Cardiac muscle cell (in vitro differentiated cells and primary cell): ENCODE data around the gene SOX21. TPM values are rescaled to one million over a fixed set of nuclear protein-coding genes. Genes with fewer than 3 reads are reported as not detected.

Source experiments
- DNase-seq, 2 donors: peaks; one replicate each; pipeline versions ENCODE4 v3.0.0 to v3.0.0-alpha.2; 2010 to 2017; ENCODE audit warnings: low read depth in 1 of 2, low spot score in 1 of 2
- H3K27ac ChIP-seq: fragments of 200-600 bp; sonication (generic); 2 replicates; pipeline ENCODE4 v1.5.1; 2016
- H3K27me3 ChIP-seq: fragments of 200-600 bp; sonication (generic); 2 replicates; pipeline ENCODE4 v1.6.0; 2016; ENCODE audit warnings: control low read depth
- H3K36me3 ChIP-seq: fragments of 200-600 bp; sonication (generic); 2 replicates; pipeline ENCODE4 v1.5.1; 2016; ENCODE audit warnings: control low read depth
- H3K4me1 ChIP-seq: fragments of 200-600 bp; sonication (generic); 2 replicates; pipeline ENCODE4 v1.8.1; 2017; ENCODE audit warnings: low read depth, mild to moderate bottlenecking, mixed run types
- H3K4me3 ChIP-seq: fragments of 200-600 bp; sonication (generic); 2 replicates; pipeline ENCODE4 v1.5.1; 2016; ENCODE audit warnings: mild to moderate bottlenecking
- H3K9me3 ChIP-seq: fragments of 200-600 bp; sonication (generic); 2 replicates; pipeline ENCODE4 v1.5.1; 2017; ENCODE audit warnings: low read depth, mild to moderate bottlenecking, control low read depth
- CTCF ChIP-seq: IDR thresholded peaks from 2 replicates; pipeline ENCODE4 v1.5.1; 2012; ENCODE audit warnings: low read depth, mild to moderate bottlenecking, low read length
- polyA plus RNA-seq: library from polyadenylated mRNA; unstranded; fragments of >200 nt; fragmentation: Nextera tagmentation; extraction: Ambion mirVana; gene quantifications from 2 replicates; pipeline ENCODE4 v1.2.1, GENCODE V29; 2016
- total RNA-seq: library from RNA; depleted of rRNA; stranded (reverse); fragments of >200 nt; gene quantifications from 2 replicates; pipeline ENCODE4 v1.2.3, GENCODE V29; 2016

Gene SOX21
- total and polyA plus RNA-seq, 2 experiments from 2014 or later, result not detected

GRCh38 chr13:94703721-94704314 is 8.5 kb downstream of the SOX21 start:
- Histone ChIP-seq H3K4me3 (no peak overlapping the region), H3K9me3 (no peaks in the 10 kb centered on the region), H3K27ac (no peak overlapping the region), H3K4me1 (no peaks in the 10 kb centered on the region), H3K36me3 (no peaks in the 10 kb centered on the region), H3K27me3 (peaks cover 100% of the 10 kb centered on the region)
- DNase-seq, result no peak
- no peak for TF ChIP-seq CTCF

- Histone ChIP-seq H3K27me3 (peaks cover 100% of the 10 kb centered on the region), H3K4me3 (no peak overlapping the region), H3K27ac (no peak overlapping the region), H3K36me3 (no peaks in the 10 kb centered on the region), H3K9me3 (no peaks in the 10 kb centered on the region), H3K4me1 (no peaks in the 10 kb centered on the region)
- no peak for TF ChIP-seq CTCF
- DNase-seq, result no peak
These were observed 9.1 kb downstream of the SOX21 start for GRCh38 chr13:94703271-94703670.

- Histone ChIP-seq H3K27me3 (peaks cover 100% of the 10 kb centered on the region), H3K9me3 (no peaks in the 10 kb centered on the region), H3K27ac (no peak overlapping the region), H3K4me1 (no peaks in the 10 kb centered on the region), H3K36me3 (no peaks in the 10 kb centered on the region), H3K4me3 (no peak overlapping the region)
- no peak for DNase-seq
- no peak for TF ChIP-seq CTCF
These were observed 9.9 kb downstream of the SOX21 start for GRCh38 chr13:94702181-94703041.

- Histone ChIP-seq H3K4me1 (no peaks in the 10 kb centered on the region), H3K9me3 (no peaks in the 10 kb centered on the region), H3K4me3 (no peak overlapping the region), H3K27me3 (peaks cover 98% of the 10 kb centered on the region), H3K27ac (no peak overlapping the region), H3K36me3 (no peaks in the 10 kb centered on the region)
- no peak for DNase-seq
- no peak for TF ChIP-seq CTCF
These were observed 10.8 kb downstream of the SOX21 start for GRCh38 chr13:94701313-94702180.

GRCh38 chr13:94700536-94700935 is 11.8 kb downstream of the SOX21 start:
- Histone ChIP-seq H3K27me3 (peaks cover 88% of the 10 kb centered on the region), H3K4me1 (no peaks in the 10 kb centered on the region), H3K27ac (no peak overlapping the region), H3K36me3 (no peaks in the 10 kb centered on the region), H3K9me3 (no peaks in the 10 kb centered on the region), H3K4me3 (no peak overlapping the region)
- DNase-seq, result no peak
- TF ChIP-seq CTCF, result no peak
